NCI-H2196 (cell line): ENCODE measurements around the gene AGBL2.
"Not testable (repeated sequence)": the region's sequence is repeated elsewhere in the genome, so short reads cannot be mapped to it uniquely, and the experiment has no call there.

Experiments
- DNase-seq: peaks from one replicate; lab custom pipeline; 2025; ENCODE audit not compliant: unreplicated experiment; lab: John Stamatoyannopoulos, UW

AGBL2 gene

DNA sequence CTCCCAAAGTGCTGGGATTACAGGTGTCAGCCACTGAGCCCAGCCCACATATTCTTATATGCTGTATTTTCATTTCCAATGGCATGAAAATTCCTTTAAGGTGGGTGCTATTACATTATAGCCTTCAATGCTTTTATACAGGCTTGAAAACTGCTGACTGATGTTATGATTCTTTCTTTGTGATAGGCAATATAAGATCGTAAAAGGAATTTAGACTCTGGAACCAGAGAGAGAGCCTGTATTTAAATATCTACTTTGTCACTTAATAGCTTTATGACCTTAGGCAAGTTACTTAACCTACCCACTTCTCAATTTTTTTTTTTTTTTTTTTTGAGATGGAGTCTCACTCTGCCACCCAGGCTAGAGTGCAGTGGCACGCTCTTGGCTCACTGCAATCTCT lies 26.2 kb downstream of the AGBL2 start:
- DNase-seq: no peak

- no peak for DNase-seq
These were observed 27.1 kb downstream of the AGBL2 start for GRCh38 chr11:47688111-47688510.

DNA sequence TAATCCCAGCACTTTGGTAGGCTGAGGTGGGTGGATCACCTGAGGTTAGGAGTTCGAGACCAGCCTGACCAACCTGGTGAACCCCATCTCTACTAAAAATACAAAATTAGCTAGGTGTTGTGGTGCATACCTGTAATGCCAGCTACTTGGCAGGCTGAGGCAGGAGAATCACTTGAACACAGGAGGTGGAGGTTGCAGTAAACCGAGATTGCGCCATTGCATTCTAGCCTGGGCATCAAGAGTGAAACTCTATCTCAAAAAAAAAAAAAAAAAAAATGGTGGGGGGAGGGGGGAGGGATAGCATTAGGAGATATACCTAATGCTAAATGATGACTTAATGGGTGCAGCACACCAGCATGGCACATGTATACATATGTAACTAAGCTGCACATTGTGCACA lies 28.5 kb downstream of the AGBL2 start:
- DNase-seq: not testable (repeated sequence)

- DNase-seq: no peak
These were observed 29.0 kb downstream of the AGBL2 start for GRCh38 chr11:47686151-47686550.

DNA sequence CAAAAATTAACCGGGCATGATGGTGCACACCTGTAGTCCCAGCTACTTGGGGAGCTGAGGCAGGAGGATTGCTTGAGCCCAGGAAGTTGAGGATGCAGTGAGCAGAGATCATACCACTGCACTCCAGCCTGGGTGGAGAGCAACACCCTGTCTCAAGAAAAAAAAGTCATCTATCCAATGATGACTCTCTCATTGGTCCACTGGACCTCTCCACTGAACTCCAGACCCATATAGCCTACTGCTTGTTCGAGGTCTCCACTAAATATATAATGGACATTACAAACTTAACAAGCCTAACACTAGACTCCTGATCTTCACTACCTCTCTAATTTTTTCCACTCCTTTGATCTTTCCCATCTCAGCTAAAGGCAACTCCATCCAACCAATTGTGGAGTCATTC lies 39.3 kb downstream of the AGBL2 start:
- no peak for DNase-seq

DNA sequence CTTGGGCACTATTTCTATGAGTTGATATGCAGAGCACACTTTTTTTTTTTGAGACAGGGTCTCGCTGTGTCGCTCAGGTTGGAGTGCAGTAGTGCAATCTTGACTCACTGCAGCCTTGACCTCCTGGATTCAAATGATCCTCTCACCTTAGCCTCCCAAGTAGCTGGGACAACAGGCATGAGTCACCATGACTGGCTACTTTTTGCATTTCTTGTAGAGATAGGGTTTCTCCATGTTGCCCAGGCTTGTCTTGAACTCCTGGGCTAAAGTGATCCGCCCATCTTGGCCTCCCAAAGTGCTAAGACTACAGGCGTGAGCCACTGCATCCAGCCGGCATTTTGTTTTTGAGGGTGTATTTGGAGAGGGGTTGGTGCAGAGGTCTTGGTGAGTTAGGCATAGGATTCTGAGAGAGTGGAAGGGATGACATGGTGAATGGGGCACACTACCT lies 42.9 kb downstream of the AGBL2 start:
- no peak for DNase-seq

GRCh38 chr11:47669856-47670255 lies 45.3 kb downstream of the AGBL2 start:
- no peak for DNase-seq

- no peak for DNase-seq
These were observed 46.5 kb downstream of the AGBL2 start for GRCh38 chr11:47668665-47669064.

DNA sequence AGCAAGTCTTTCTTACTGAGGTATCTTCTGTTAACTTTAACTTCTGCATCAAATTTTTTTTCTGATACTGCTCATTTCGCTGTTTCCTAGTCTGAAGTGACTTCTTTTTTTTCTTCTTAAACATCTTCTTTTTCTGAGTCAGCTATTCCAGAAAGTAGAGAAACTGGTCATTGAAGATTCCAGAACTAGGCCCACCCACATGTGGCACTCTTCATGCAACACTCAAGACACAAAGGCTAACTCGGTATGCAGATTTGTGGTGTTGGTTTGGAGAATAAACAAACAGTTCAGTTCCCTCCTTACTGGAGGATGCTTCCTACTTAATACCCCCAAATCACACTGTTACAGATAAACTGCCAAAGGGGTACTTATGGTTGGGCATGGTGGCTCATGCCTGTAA lies 47.6 kb downstream of the AGBL2 start:
- DNase-seq: no peak

- no peak for DNase-seq
These were observed 48.0 kb downstream of the AGBL2 start for GRCh38 chr11:47667135-47667534.

GRCh38 chr11:47664936-47665335 lies 50.2 kb downstream of the AGBL2 start:
- DNase-seq: not testable (repeated sequence)

DNA sequence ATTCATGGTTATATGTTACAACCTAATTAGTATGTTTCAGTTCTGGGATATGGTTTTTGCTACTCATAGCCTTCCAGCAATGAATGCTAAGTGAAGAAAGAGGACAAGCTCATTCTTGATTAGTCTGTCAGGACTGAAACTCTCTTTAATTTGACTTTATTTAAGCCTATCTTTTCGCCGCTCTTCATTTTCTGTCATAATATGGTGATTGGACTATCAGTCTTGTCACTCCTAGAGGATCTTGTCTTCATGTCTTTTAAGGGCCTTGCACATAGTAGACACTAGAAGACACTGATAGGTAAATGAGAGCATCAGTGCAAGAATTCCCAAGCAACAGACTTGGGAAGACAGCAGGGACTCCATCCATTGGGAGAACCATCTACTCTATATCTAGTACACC lies 53.9 kb downstream of the AGBL2 start:
- no peak for DNase-seq

DNA sequence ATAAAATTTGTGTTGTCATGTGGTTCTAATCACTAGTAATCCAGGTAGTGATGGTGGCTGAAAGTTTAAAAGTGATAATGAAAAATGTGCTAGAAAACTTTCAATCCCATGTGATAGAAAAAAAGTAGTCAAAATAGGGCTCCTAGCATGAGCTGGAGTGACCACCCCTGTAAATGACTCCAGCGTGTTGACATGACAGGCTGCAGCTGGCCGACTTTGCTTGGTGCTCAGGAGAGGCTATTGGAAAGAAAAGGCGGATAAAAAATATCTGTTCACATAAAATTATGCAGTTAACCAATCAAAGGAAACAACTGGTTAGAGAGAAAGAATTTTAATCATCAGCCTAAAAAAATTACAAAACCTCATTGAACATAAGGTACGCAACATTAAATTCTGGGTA lies 55.9 kb downstream of the AGBL2 start:
- no peak for DNase-seq

DNA sequence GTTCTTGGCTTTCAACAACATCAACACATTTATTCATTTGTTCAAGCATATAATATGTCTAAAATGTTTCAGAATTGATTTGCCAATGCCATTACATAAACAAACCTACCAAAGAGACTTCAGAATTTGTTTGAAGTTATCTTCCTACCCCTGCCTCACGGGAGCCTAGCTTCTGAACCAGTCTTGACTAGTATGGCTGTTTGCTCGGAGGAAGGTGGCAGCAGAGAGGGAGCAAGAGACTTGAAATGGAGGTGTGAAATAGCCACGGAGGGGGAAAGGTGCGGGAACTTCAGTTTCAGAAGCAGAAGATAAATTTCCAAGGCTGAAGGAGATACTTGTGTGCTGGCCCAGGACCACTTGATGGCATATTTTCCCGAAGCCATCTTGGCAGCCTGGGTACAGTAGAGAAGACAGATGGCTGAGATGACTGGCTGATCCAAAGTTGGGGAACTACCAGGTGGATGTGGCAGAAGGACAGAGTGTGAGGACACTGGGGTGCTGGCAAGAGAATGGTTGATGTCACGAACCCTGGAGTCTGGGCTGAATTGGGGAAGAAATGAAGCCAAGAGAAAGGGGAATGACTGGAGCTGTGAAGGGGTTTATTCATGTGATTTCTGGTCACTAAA lies 58.8 kb downstream of the AGBL2 start:
- no peak for DNase-seq

DNA sequence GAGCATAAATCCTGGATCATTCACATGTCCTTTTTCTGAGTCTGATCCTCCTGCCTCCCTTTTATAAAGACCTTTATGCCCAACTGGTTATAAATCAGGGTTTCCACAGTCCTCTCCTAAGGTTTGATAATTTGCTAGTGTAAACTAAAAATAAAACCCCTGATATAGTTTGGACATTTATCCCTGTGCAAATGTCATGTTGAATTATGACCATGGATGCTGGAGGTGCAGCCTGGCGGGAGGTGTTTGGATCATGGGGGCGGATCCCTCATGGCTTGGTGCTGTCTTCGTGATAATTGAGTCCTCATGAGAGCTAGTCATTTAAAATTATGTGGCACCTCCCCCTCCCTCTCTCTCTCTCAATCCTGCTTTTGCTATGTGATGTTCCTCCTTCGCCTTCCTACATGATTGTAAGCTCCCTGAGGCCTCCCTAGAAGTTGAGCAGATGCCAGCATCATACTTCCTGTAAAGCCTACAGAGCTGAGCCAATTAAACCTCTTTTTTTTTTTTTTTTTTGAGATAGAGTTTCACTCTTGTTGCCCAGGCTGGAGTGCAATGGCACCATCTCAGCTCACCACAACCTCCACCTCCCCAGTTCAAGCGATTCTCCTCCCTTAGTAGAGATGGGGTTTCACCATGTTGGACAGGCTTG lies 63.2 kb downstream of the AGBL2 start:
- DNase-seq: no peak

- DNase-seq: no peak
These were observed 65.9 kb downstream of the AGBL2 start for GRCh38 chr11:47649276-47649675.

DNA sequence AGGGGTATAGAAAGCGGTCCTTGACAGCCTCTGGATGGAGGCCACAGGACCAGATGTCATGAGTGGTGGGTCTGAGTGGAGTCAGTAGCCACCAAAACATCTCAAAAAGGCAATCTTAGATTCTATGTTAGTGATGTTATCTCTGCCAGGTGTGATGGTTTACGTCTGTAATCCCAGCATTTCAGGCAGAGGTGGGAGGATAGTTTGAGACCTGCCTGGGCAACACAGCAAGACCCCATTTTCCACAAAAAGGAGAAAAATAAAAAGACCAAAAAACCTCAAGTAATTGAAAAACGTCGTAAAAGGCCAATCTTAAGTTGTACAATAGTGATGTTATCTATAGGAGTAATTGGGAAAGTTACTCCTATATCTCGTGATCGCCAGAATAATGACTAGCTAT lies 69.2 kb downstream of the AGBL2 start:
- DNase-seq: no peak

DNA sequence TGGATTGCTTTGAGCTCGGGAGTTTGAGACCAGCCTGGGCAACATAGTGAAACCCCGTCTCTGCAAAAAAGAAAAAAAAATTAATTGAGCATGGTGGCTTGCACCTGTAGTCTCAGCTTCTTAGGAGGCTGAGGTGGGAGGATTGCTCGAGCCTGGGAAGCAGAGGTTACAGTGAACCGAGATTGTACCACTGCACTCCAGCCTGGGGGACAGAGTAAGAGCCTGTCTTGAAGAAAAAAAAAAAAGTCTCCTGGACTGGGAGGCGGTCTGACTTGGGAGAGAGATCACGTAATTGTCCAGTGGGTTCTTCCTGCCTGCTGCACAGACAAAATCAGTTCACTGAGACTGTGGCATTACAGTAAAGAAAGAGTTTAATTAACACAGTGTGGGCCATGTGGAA lies 69.7 kb downstream of the AGBL2 start:
- no peak for DNase-seq

DNA sequence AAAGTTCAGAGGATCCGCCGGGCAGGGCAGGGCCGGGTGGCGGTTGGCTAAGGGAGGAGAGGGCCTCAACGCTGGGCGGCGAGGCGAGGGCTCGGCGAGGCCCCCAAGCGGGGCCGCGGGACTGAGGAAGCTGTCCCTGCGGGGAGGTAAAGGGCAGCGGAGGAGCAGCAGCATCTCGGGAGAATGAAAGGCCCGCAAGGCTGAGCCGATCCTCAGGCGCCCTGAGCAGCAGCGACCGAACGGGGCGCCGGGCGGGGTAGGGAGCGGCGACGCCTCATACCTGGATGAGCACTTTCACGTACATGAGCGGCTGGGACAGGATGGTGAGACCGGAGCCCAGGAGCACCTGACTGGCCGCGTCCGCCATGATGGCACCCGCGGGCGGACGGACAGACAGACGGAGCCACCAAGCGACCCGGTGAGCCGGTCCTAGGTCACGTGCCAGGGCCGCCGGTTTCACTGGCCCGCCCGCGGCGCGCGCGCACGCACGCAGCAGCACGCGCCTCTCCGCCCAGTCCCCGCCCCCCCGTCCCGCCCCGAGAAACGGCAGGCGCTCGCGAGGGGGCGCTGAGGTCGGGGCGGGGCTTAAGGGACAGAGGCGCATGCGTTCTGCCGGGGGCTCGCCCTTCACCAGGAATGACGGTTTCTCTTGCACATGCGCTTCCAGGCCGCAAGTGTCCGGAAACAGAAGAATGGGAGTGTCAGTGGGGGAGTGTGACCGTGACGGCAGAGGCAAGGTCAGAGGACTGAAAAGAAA lies 72.9 kb downstream of the AGBL2 start, which contains the start of gene MTCH2:
MTCH2 (minus strand) TSS at position 461 of the 757 bp plus-strand sequence; CDS start at position 367, 94 bp downstream.
- peak; percentile 94 for DNase-seq

DNA sequence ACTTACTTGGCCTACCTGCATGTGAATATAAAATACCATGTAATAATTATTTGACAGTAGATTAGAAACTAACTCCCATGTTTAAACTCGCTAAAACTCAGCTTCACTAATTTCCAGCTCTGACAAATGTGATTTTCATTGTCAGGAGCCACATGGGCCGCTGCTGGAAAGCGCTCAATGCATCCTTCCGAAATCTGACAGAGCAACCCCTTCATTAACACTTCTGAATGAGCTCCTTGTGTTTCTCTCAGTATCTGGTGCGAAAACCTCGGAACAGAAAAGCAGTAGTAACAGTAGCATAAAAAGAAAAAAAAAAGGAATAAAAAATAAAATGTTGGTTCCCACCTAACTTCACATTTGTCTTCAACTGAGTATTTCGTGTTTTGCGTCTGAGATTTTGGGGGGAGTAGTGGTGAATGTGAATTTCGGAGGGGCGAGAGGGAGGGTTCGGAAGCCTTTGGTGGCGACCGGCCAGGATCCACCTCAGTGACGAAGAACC lies 73.5 kb downstream of the AGBL2 start:
- DNase-seq: no peak

- not testable (repeated sequence) for DNase-seq
These were observed 74.7 kb downstream of the AGBL2 start for GRCh38 chr11:47640506-47640905.

- DNase-seq: not testable (repeated sequence)
These were observed 78.8 kb downstream of the AGBL2 start for GRCh38 chr11:47636331-47636730.
